GM12873 (cell line): ENCODE data around the gene DLK2.

Experiments used
- TF ChIP-seq, protein P1 (sequence below): IDR thresholded peaks from 2 replicates; pipeline ENCODE4 v1.5.1; 2012; ENCODE audit warnings: low read depth, mild to moderate bottlenecking, moderate library complexity, low read length, control low read depth; ENCODE audit not compliant: insufficient read depth; ENCODE audit errors: missing control alignments

DLK2 gene

GRCh38 chr6:43496370-43497128 lies 41.2 kb upstream of the DLK2 start:
- TF ChIP-seq, protein P1, sequence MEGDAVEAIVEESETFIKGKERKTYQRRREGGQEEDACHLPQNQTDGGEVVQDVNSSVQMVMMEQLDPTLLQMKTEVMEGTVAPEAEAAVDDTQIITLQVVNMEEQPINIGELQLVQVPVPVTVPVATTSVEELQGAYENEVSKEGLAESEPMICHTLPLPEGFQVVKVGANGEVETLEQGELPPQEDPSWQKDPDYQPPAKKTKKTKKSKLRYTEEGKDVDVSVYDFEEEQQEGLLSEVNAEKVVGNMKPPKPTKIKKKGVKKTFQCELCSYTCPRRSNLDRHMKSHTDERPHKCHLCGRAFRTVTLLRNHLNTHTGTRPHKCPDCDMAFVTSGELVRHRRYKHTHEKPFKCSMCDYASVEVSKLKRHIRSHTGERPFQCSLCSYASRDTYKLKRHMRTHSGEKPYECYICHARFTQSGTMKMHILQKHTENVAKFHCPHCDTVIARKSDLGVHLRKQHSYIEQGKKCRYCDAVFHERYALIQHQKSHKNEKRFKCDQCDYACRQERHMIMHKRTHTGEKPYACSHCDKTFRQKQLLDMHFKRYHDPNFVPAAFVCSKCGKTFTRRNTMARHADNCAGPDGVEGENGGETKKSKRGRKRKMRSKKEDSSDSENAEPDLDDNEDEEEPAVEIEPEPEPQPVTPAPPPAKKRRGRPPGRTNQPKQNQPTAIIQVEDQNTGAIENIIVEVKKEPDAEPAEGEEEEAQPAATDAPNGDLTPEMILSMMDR = peak; percentile 64

GRCh38 chr6:43495409-43495941 lies 40.1 kb upstream of the DLK2 start:
- TF ChIP-seq, protein P1 = peak; percentile 18

- TF ChIP-seq, protein P1 = no peak
Measured at GRCh38 chr6:43494766-43495165, 39.4 kb upstream of the DLK2 start.

DNA sequence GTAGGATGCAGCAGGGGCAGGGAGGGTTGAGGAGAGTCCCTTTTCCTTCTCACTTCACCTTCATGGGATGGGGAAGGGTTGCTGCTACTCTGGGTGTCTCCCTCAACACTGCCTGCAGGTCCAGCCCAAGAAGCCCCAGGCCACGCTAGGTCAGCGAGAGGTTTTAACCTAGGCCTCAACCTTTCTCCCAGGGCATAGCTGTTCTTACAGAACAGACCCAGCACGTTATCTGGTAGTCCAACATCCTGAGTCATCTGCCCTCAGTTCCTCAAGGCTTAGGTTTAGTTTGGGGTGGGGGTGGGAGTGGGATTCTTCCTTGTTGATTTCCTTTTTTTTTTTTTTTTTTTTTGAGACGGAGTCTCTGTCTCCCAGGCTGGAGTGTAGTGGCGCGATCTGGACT lies 39.0 kb upstream of the DLK2 start:
- TF ChIP-seq, protein P1 = no peak

GRCh38 chr6:43493833-43494232 lies 38.5 kb upstream of the DLK2 start:
- TF ChIP-seq, protein P1 = no peak

GRCh38 chr6:43493230-43493629 lies 37.9 kb upstream of the DLK2 start:
- TF ChIP-seq, protein P1 = no peak

GRCh38 chr6:43492673-43493072 lies 37.3 kb upstream of the DLK2 start:
- TF ChIP-seq, protein P1 = no peak
